Urinary bladder (tissue), 4 donors: ENCODE measurements around the gene RDX. TPM values are rescaled to one million over a fixed set of nuclear protein-coding genes. Genes with fewer than 3 reads are reported as not detected.

ENCODE experiments used
- DNase-seq: peaks from one replicate; pipeline ENCODE4 v3.0.0-alpha.2; 2015; ENCODE audit errors: extremely low spot score
- H3K27ac ChIP-seq: one replicate; pipeline ENCODE4 v1.5.1; 2013; ENCODE audit warnings: low read depth, mild to moderate bottlenecking, moderate library complexity
- H3K36me3 ChIP-seq: one replicate; pipeline ENCODE4 v1.6.1; 2013; ENCODE audit warnings: mild to moderate bottlenecking, moderate library complexity; ENCODE audit not compliant: insufficient read depth
- H3K4me1 ChIP-seq: one replicate; pipeline ENCODE4 v1.6.1; 2013; ENCODE audit warnings: mild to moderate bottlenecking, moderate library complexity; ENCODE audit not compliant: insufficient read depth
- H3K4me3 ChIP-seq: one replicate; pipeline ENCODE4 v1.5.1; 2013; ENCODE audit warnings: low read depth, low read length
- WGBS: extraction: QIAGEN DNeasy Blood & Tissue Kit; methylation state at CpG from one replicate; pipeline ENCODE4 v1.1.7; 2013; 5-methylcytosine and 5-hydroxymethylcytosine counted together
- polyA plus RNA-seq: library from polyadenylated mRNA; stranded (reverse); fragments of 200-250 nt; gene quantifications from one replicate; pipeline ENCODE4 v1.2.3, GENCODE V29; 2013
- total RNA-seq: library from RNA; depleted of rRNA; stranded (reverse); fragments of >200 nt; gene quantifications from one replicate; pipeline ENCODE4 v1.2.3, GENCODE V29; 2014
- donor health status: healthy with polysubstance abuse.
- donor health status: healthy.

RDX gene
- total and polyA plus RNA-seq, 2 donors = 49.9 to 122 TPM

- Histone ChIP-seq H3K4me1 (no peaks in the 10 kb centered on the region), H3K36me3 (no peaks in the 10 kb centered on the region), H3K27ac (no peak overlapping the region), H3K4me3 (no peak overlapping the region)
- DNase-seq = no peak
- 80% methylated on average over 6 of the region's 6 CpGs for WGBS
Observed at GRCh38 chr11:110174645-110175310, 121.6 kb downstream of the RDX start.

- peak; percentile 39 for DNase-seq
Observed at GRCh38 chr11:110173811-110174644, 122.4 kb downstream of the RDX start.

GRCh38 chr11:110172468-110173065, 123.8 kb downstream of the RDX start:
- no peak overlapping the region for H3K4me3 ChIP-seq
- H3K27ac ChIP-seq = no peak overlapping the region
- DNase-seq = no peak
- 93% methylated on average over 11 of the region's 11 CpGs for whole genome bisulfite sequencing
- H3K4me1 ChIP-seq = no peaks in the 10 kb centered on the region
- H3K36me3 ChIP-seq = no peaks in the 10 kb centered on the region

More at GRCh38 chr11:110173811-110174644, 122.4 kb downstream of the RDX start:
- H3K36me3 ChIP-seq = no peaks in the 10 kb centered on the region
- WGBS = 14% methylated on average over 14 of the region's 14 CpGs
- no peak overlapping the region for H3K27ac ChIP-seq
- no peaks in the 10 kb centered on the region for H3K4me1 ChIP-seq
- no peak overlapping the region for H3K4me3 ChIP-seq

- Histone ChIP-seq H3K4me3 (no peak overlapping the region), H3K4me1 (no peaks in the 10 kb centered on the region), H3K27ac (no peak overlapping the region), H3K36me3 (peaks cover 3% of the 10 kb centered on the region)
- DNase-seq = no peak
- WGBS = 59% methylated on average over 2 of the region's 2 CpGs
Observed at GRCh38 chr11:110169738-110170137, 126.7 kb downstream of the RDX start.

GRCh38 chr11:110168033-110168803, 128.2 kb downstream of the RDX start:
- H3K4me1 ChIP-seq = no peaks in the 10 kb centered on the region
- DNase-seq = no peak
- WGBS = 85% methylated on average over 5 of the region's 5 CpGs
- peaks cover 3% of the 10 kb centered on the region for H3K36me3 ChIP-seq
- H3K27ac ChIP-seq = no peak overlapping the region
- no peak overlapping the region for H3K4me3 ChIP-seq

GRCh38 chr11:110165039-110165925, 131.1 kb downstream of the RDX start:
- 94% methylated on average over 28 of the region's 28 CpGs for WGBS

DNA sequence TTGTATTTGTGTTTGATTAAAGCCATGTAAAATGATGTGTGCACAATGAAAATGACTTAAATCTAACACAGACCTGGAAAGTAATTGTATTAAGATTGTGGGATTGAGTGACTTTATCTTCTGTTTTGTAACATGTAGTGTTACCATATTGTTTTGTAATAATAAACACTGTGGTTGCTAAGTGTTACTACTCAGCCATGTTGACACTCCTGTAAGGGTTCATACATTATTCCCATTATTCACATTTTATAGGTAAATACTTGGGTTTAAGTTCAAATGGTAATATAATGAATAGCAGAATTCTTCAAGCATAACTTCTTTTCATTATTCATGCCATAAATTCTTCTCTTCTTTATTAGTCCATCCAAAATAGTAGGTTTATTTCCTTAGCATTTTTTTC, 134.2 kb downstream of the RDX start:
- no peak overlapping the region for H3K4me3 ChIP-seq
- no peaks in the 10 kb centered on the region for H3K4me1 ChIP-seq
- H3K27ac ChIP-seq = no peak overlapping the region
- DNase-seq = no peak
- peaks cover 3% of the 10 kb centered on the region for H3K36me3 ChIP-seq

More at GRCh38 chr11:110165039-110165925, 131.1 kb downstream of the RDX start:
- Histone ChIP-seq H3K4me3 (no peak overlapping the region), H3K27ac (no peak overlapping the region), H3K4me1 (no peaks in the 10 kb centered on the region), H3K36me3 (peaks cover 3% of the 10 kb centered on the region)
- no peak for DNase-seq

- Histone ChIP-seq H3K36me3 (peaks cover 3% of the 10 kb centered on the region), H3K27ac (no peak overlapping the region), H3K4me1 (no peaks in the 10 kb centered on the region), H3K4me3 (no peak overlapping the region)
- 96% methylated on average over 9 of the region's 9 CpGs for WGBS
- DNase-seq = no peak
Observed at GRCh38 chr11:110161061-110161460, 135.4 kb downstream of the RDX start.

DNA sequence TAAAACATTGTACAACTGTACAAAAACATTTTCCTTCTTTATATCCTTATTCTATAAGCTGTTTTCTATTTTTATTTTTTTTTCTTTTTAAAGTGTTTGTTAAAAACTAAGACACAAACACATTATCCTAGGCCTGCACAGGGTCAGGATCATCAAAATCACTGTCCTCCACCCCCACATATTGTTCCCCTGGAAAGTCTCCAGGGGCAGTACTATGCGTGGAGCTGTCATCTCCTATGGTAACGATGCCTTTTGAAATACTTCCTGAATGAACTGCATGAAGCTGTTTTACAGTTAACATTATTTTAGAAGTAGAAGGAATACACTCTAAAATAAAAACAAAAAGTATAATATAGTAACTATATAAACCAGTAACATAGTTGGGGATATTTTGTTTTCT, 136.0 kb downstream of the RDX start:
- Histone ChIP-seq H3K4me1 (no peaks in the 10 kb centered on the region), H3K4me3 (no peak overlapping the region), H3K27ac (no peak overlapping the region), H3K36me3 (peaks cover 3% of the 10 kb centered on the region)
- DNase-seq = no peak
- 60% methylated on average over 2 of the region's 2 CpGs for WGBS

DNA sequence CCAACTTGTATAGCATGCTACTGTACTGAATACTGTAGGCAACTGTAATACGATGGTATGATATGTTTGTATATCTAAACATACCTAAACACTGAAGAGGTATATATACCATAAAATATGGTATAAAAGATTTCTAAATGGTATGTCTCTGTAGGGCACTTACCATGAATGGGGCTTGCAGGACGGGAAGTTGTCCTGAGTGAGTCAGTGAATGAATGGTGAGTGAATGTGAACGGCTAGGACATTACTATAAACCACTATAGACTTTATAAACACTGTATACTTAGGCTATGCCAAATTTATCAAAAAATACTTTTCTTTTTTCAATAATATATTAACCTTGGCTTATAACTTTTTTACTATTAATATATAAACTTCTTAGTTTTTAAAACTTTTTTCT, 136.4 kb downstream of the RDX start:
- WGBS = 82% methylated on average over 3 of the region's 3 CpGs
- Histone ChIP-seq H3K4me1 (no peaks in the 10 kb centered on the region), H3K4me3 (no peak overlapping the region), H3K27ac (no peak overlapping the region), H3K36me3 (peaks cover 2% of the 10 kb centered on the region)
- DNase-seq = no peak

DNA sequence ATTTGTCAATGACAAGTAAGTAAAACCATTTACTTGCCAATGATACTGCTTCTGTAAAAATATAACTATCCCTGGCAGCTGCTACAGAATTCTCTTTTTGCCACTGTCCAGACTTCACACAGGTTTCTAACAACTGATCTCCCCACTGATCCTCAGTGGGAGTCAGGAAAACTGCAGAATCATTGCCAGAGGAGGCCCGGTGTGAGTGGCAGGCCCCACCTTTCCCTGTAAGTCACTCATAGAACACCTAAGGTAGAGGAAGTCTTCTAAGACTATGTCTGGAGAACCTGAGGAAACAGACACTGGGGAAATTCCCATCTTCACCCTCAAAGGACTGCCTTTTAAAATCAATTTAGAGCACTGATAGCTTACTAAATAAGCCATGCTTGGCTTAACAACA, 136.9 kb downstream of the RDX start:
- Histone ChIP-seq H3K4me3 (no peak overlapping the region), H3K36me3 (no peaks in the 10 kb centered on the region), H3K27ac (no peak overlapping the region), H3K4me1 (no peaks in the 10 kb centered on the region)
- WGBS = 90% methylated on average over 1 of the region's 1 CpG
- DNase-seq = no peak

- Histone ChIP-seq H3K36me3 (no peaks in the 10 kb centered on the region), H3K4me3 (no peak overlapping the region), H3K4me1 (no peaks in the 10 kb centered on the region), H3K27ac (no peak overlapping the region)
- no peak for DNase-seq
- WGBS = 91% methylated on average over 9 of the region's 9 CpGs
Observed at GRCh38 chr11:110158317-110159200, 137.9 kb downstream of the RDX start.
